ENCODE measurements around the gene NFE2L2. TPM values are rescaled to one million over a fixed set of nuclear protein-coding genes. Genes with fewer than 3 reads are reported as not detected.
A peak's percentile ranks its signal among the peaks of the same experiment; 100 is the strongest.

Gene NFE2L2
- total and polyA plus RNA-seq, 9 of the 15 experiments (the other 6 are each of a cell fraction or from before 2014, with no cell fraction given) = 29.3 to 120 (median 59.3) TPM

GRCh38 chr2:177212891-177213856 lies 51.4 kb downstream of the NFE2L2 start (continued):
- TF ChIP-seq CEBPB (tag; IDR thresholded peaks at IDR 0.05) (peak; percentile 94), BCLAF1 (IDR thresholded peaks at IDR 0.05; ENCODE audit: borderline replicate concordance in 1 of 2, control insufficient read depth in 1 of 2, low read depth in 2 of 2, low read length in 1 of 2) (peak in 1 of 2 experiments; percentile 72; a peak in 1 of 4 replicates), ZNF436 (CRISPR knock-in tag; IDR thresholded peaks at IDR 0.05) (no peak), MIER1 (IDR thresholded peaks at IDR 0.05; ENCODE audit: low read depth) (no peak), HIVEP1 (CRISPR knock-in tag; IDR thresholded peaks at IDR 0.05) (peak; percentile 81; the same call in 1 of the 2 replicates), PATZ1 (CRISPR knock-in tag; IDR thresholded peaks at IDR 0.05; ENCODE audit: borderline replicate concordance) (no peak), RAD21 (CRISPR knock-in tag; conservative IDR thresholded peaks at IDR 0.05 in 1 of 2, IDR thresholded peaks at IDR 0.05 in 1 of 2) (peak; percentile 2; a peak in 1 of 4 replicates), FOXA1 (IDR thresholded peaks at IDR 0.05; ENCODE audit: borderline replicate concordance) (no peak), JUND (IDR thresholded peaks at IDR 0.05; ENCODE audit: borderline replicate concordance, low read depth, low read length) (peak; percentile 33; the same call in 1 of the 2 replicates), JUND (tag; IDR thresholded peaks at IDR 0.05; ENCODE audit: borderline replicate concordance, low read depth, low read length) (no peak; the same call in 2 of the 3 replicates), ZBTB8A (IDR thresholded peaks at IDR 0.05; ENCODE audit: partially characterized antibody) (no peak), POLR2AphosphoS5 (IDR thresholded peaks at IDR 0.05; ENCODE audit: control insufficient read depth, insufficient read depth, low read depth, low read length) (peak; percentile 76), ZNF444 (CRISPR knock-in tag; IDR thresholded peaks at IDR 0.05) (peak; percentile 81; the same call in 1 of the 2 replicates), PTRF (tag; IDR thresholded peaks at IDR 0.05) (no peak), HNRNPK (IDR thresholded peaks at IDR 0.05; ENCODE audit: low read depth, low read length, poor library complexity, severe bottlenecking) (peak; percentile 99), DNMT1 (IDR thresholded peaks at IDR 0.05) (no peak), SNIP1 (IDR thresholded peaks at IDR 0.05; ENCODE audit: low read depth) (no peak), CHCHD3 (CRISPR knock-in tag; IDR thresholded peaks at IDR 0.05) (no peak), CXXC5 (CRISPR knock-in tag; IDR thresholded peaks at IDR 0.05) (peak; percentile 79), STAT5B (CRISPR knock-in tag; IDR thresholded peaks at IDR 0.05) (no peak), ZNF282 (CRISPR knock-in tag; IDR thresholded peaks at IDR 0.05) (0 out of 2 replicates have a peak, but pooled peaks have one; percentile 63), ZEB2 (IDR thresholded peaks at IDR 0.05) (no peak), COPS2 (conservative IDR thresholded peaks at IDR 0.05) (no peak)

Measured in K562 (cell line).